AML-193 (cell line): ENCODE measurements around the gene PDHX.
A peak's percentile ranks its signal among the peaks of the same experiment; 100 is the strongest.
"Not testable (repeated sequence)": the region's sequence is repeated elsewhere in the genome, so short reads cannot be mapped to it uniquely, and the experiment has no call there.

Source experiments
- DNase-seq, 2 experiments: peaks; one replicate each; lab custom pipeline; 2025; lab: John Stamatoyannopoulos, UW

The PDHX gene

GRCh38 chr11:34916015-34916842 is at the start of gene PDHX, which contains the start of gene APIP:
PDHX (plus strand) TSS chr11:34916618; CDS start chr11:34916656, 38 bp downstream.
APIP (minus strand) TSS chr11:34916379; CDS start chr11:34916284, 95 bp downstream.
- DNase-seq = peak; percentile 75 to 89

GRCh38 chr11:34869425-34869824 is 47.0 kb upstream of the PDHX start:
- DNase-seq = peak in 1 of 2 experiments; percentile 1

GRCh38 chr11:34870548-34871196 is 45.7 kb upstream of the PDHX start:
- DNase-seq = no peak

- DNase-seq = no peak
Observed at GRCh38 chr11:34874202-34874601, 42.2 kb upstream of the PDHX start.

GRCh38 chr11:34877375-34877975 is 38.9 kb upstream of the PDHX start:
- DNase-seq = no peak

GRCh38 chr11:34881900-34882299 is 34.5 kb upstream of the PDHX start:
- no peak for DNase-seq

GRCh38 chr11:34886609-34887008 is 29.8 kb upstream of the PDHX start:
- no peak for DNase-seq

- no peak for DNase-seq
Observed at GRCh38 chr11:34887260-34887659, 29.2 kb upstream of the PDHX start.

- peak in 1 of 2 experiments; percentile 19 for DNase-seq
Observed at GRCh38 chr11:34890089-34890488, 26.3 kb upstream of the PDHX start.

- peak; percentile 37 to 66 for DNase-seq
Observed at GRCh38 chr11:34890812-34891211, 25.6 kb upstream of the PDHX start.

GRCh38 chr11:34891611-34892010 is 24.8 kb upstream of the PDHX start:
- no peak for DNase-seq

GRCh38 chr11:34893416-34893815 is 23.0 kb upstream of the PDHX start:
- no peak for DNase-seq

GRCh38 chr11:34896191-34896590 is 20.2 kb upstream of the PDHX start:
- DNase-seq = not testable (repeated sequence)

- DNase-seq = no peak
Observed at GRCh38 chr11:34897171-34897870, 19.1 kb upstream of the PDHX start.

- no peak for DNase-seq
Observed at GRCh38 chr11:34898474-34898873, 17.9 kb upstream of the PDHX start.

GRCh38 chr11:34899633-34900016 is 16.8 kb upstream of the PDHX start:
- no peak for DNase-seq

- DNase-seq = peak in 1 of 2 experiments; percentile 17
Observed at GRCh38 chr11:34904421-34904955, 11.9 kb upstream of the PDHX start.

- no peak for DNase-seq
Observed at GRCh38 chr11:34905666-34906065, 10.8 kb upstream of the PDHX start.

GRCh38 chr11:34907934-34908593 is 8.4 kb upstream of the PDHX start:
- no peak for DNase-seq

GRCh38 chr11:34909415-34909814 is 7.0 kb upstream of the PDHX start:
- DNase-seq = no peak

- peak; percentile 81 to 82 for DNase-seq
Observed at GRCh38 chr11:34909955-34910354, 6.5 kb upstream of the PDHX start.
